G401 (cell line): ENCODE results near the gene GPR108. TPM values are rescaled to one million over a fixed set of nuclear protein-coding genes. Genes with fewer than 3 reads are reported as not detected.

Experiments
- DNase-seq: peaks from one replicate; pipeline ENCODE4 v3.0.0-alpha.2; 2015; ENCODE audit warnings: low spot score
- in situ Hi-C: cut with HindIII; loops from 2 replicates; pipeline ENCODE4 v1.10.0; 2016; ENCODE audit warnings: low sequenced_read_pairs, mixed read lengths
- total RNA-seq: library from RNA; depleted of rRNA; stranded (reverse); fragments of >200 nt; shearing (Covaris generic); gene quantifications from 2 replicates; pipeline ENCODE4 v1.2.3, GENCODE V29; 2014

Gene GPR108
- total RNA-seq, 1 experiment from 2014 or later = 34.7 TPM

GRCh38 chr19:6725513-6726231 lies 11.7 kb downstream of the GPR108 start:
- in situ Hi-C loops = no loop called here
- no peak for DNase-seq

- in situ Hi-C loops = no loop called here
- no peak for DNase-seq
Measured at GRCh38 chr19:6724631-6725492, 12.5 kb downstream of the GPR108 start.

- in situ Hi-C loops = no loop called here
- no peak for DNase-seq
Measured at GRCh38 chr19:6723738-6724137, 13.6 kb downstream of the GPR108 start.

GRCh38 chr19:6723108-6723618 lies 14.2 kb downstream of the GPR108 start:
- no peak for DNase-seq
- in situ Hi-C loops = no loop called here

- in situ Hi-C loops = no loop called here
- DNase-seq = no peak
Measured at GRCh38 chr19:6721773-6722172, 15.6 kb downstream of the GPR108 start.

- no peak for DNase-seq
- in situ Hi-C loops = no loop called here
Measured at GRCh38 chr19:6721138-6721474, 16.3 kb downstream of the GPR108 start.

- in situ Hi-C loops = no loop called here
- no peak for DNase-seq
Measured at GRCh38 chr19:6720369-6721137, 16.8 kb downstream of the GPR108 start, which contains the start of gene C3. Gene C3, minus strand, starts transcription at chr19:6720650. Its CDS starts 61 bp downstream, at chr19:6720589.

- in situ Hi-C loops = no loop called here
- DNase-seq = no peak
Measured at GRCh38 chr19:6719992-6720368, 17.4 kb downstream of the GPR108 start.

GRCh38 chr19:6719540-6719861 lies 17.9 kb downstream of the GPR108 start:
- in situ Hi-C loops = no loop called here
- DNase-seq = no peak

- DNase-seq = no peak
- in situ Hi-C loops = no loop called here
Measured at GRCh38 chr19:6718741-6719539, 18.4 kb downstream of the GPR108 start.

GRCh38 chr19:6718111-6718740 lies 19.2 kb downstream of the GPR108 start:
- in situ Hi-C loops = no loop called here
- no peak for DNase-seq

- no peak for DNase-seq
- in situ Hi-C loops = no loop called here
Measured at GRCh38 chr19:6717441-6717971, 19.9 kb downstream of the GPR108 start.

GRCh38 chr19:6717036-6717435 lies 20.3 kb downstream of the GPR108 start:
- no peak for DNase-seq

GRCh38 chr19:6716610-6716970 lies 20.8 kb downstream of the GPR108 start:
- in situ Hi-C loops = no loop called here

More at GRCh38 chr19:6717036-6717435, 20.3 kb downstream of the GPR108 start:
- in situ Hi-C loops = no loop called here

GRCh38 chr19:6714749-6715555 lies 22.4 kb downstream of the GPR108 start:
- no peak for DNase-seq
- in situ Hi-C loops = no loop called here

More at GRCh38 chr19:6716610-6716970, 20.8 kb downstream of the GPR108 start:
- DNase-seq = no peak

- DNase-seq = no peak
- in situ Hi-C loops = no loop called here
Measured at GRCh38 chr19:6713773-6714692, 23.3 kb downstream of the GPR108 start.
